ENCODE results near the gene DCTN3.

The DCTN3 gene

GRCh38 chr9:34623374-34624235, 3.3 kb upstream of the DCTN3 start:
- DNase-seq (ENCODE audit: low read depth) = no peak

GRCh38 chr9:34615132-34615531, 5.2 kb downstream of the DCTN3 start:
- no peak for DNase-seq (ENCODE audit: low read depth)

- DNase-seq (ENCODE audit: low read depth) = no peak
Observed at GRCh38 chr9:34612788-34613390, 7.4 kb downstream of the DCTN3 start.

- DNase-seq (ENCODE audit: low read depth) = peak; percentile 41
Observed at GRCh38 chr9:34611811-34612787, 8.2 kb downstream of the DCTN3 start, which contains the start of gene RPP25L. RPP25L (minus strand) TSS chr9:34612097; CDS start chr9:34611296, 801 bp downstream.

GRCh38 chr9:34611251-34611810, 9.0 kb downstream of the DCTN3 start:
- no peak for DNase-seq (ENCODE audit: low read depth)

- DNase-seq (ENCODE audit: low read depth) = no peak
Observed at GRCh38 chr9:34610434-34611206, 9.7 kb downstream of the DCTN3 start.

- DNase-seq (ENCODE audit: low read depth) = no peak
Observed at GRCh38 chr9:34607331-34607730, 13.0 kb downstream of the DCTN3 start.

GRCh38 chr9:34606905-34607304, 13.4 kb downstream of the DCTN3 start:
- no peak for DNase-seq (ENCODE audit: low read depth)

- no peak for DNase-seq (ENCODE audit: low read depth)
Observed at GRCh38 chr9:34606190-34606589, 14.1 kb downstream of the DCTN3 start.

GRCh38 chr9:34603610-34604231, 16.6 kb downstream of the DCTN3 start:
- peak; percentile 18 for DNase-seq (ENCODE audit: low read depth)

- no peak for DNase-seq (ENCODE audit: low read depth)
Observed at GRCh38 chr9:34601937-34602573, 18.2 kb downstream of the DCTN3 start.

GRCh38 chr9:34600908-34601307, 19.4 kb downstream of the DCTN3 start:
- no peak for DNase-seq (ENCODE audit: low read depth)

- DNase-seq (ENCODE audit: low read depth) = no peak
Observed at GRCh38 chr9:34599546-34599945, 20.7 kb downstream of the DCTN3 start.

GRCh38 chr9:34594177-34594576, 26.1 kb downstream of the DCTN3 start:
- DNase-seq (ENCODE audit: low read depth) = no peak

- no peak for DNase-seq (ENCODE audit: low read depth)
Observed at GRCh38 chr9:34592895-34593601, 27.2 kb downstream of the DCTN3 start.

- no peak for DNase-seq (ENCODE audit: low read depth)
Observed at GRCh38 chr9:34591917-34592866, 28.1 kb downstream of the DCTN3 start.

- DNase-seq (ENCODE audit: low read depth) = no peak
Observed at GRCh38 chr9:34591248-34591916, 28.9 kb downstream of the DCTN3 start.

Measured in GM04503 (cell line).